Measurements from ENCODE around the gene CTNNA2.
"Not testable (repeated sequence)": the region's sequence is repeated elsewhere in the genome, so short reads cannot be mapped to it uniquely, and the experiment has no call there.

Gene CTNNA2

GRCh38 chr2:80126596-80127189 lies 613.8 kb downstream of the CTNNA2 start:
- Mint-ChIP-seq H3K36me3 (ENCODE audit: low read depth) (no peaks in the 10 kb centered on the region), H3K9me3 (peaks cover 16% of the 10 kb centered on the region), H3K4me3 (no peak overlapping the region), H3K4me1 (ENCODE audit: low read depth) (no peaks in the 10 kb centered on the region), H3K27me3 (no peaks in the 10 kb centered on the region), H3K27ac (no peak overlapping the region)
- no peak for DNase-seq

- no peak overlapping the region for H3K4me3 Mint-ChIP-seq
- no peaks in the 10 kb centered on the region for H3K4me1 Mint-ChIP-seq (ENCODE audit: low read depth)
- no peak for DNase-seq
- no peaks in the 10 kb centered on the region for H3K27me3 Mint-ChIP-seq
- no peaks in the 10 kb centered on the region for H3K36me3 Mint-ChIP-seq (ENCODE audit: low read depth)
- peaks cover 18% of the 10 kb centered on the region for H3K9me3 Mint-ChIP-seq
- H3K27ac Mint-ChIP-seq, result no peak overlapping the region
Measured at GRCh38 chr2:80128080-80128479, 615.2 kb downstream of the CTNNA2 start.

GRCh38 chr2:80132281-80132680 lies 619.4 kb downstream of the CTNNA2 start:
- Mint-ChIP-seq H3K4me3 (no peak overlapping the region), H3K9me3 (peaks cover 16% of the 10 kb centered on the region), H3K27ac (no peak overlapping the region), H3K36me3 (ENCODE audit: low read depth) (no peaks in the 10 kb centered on the region), H3K4me1 (ENCODE audit: low read depth) (no peaks in the 10 kb centered on the region), H3K27me3 (no peaks in the 10 kb centered on the region)
- DNase-seq, result no peak

- no peak for DNase-seq
- Mint-ChIP-seq H3K4me3 (no peak overlapping the region), H3K36me3 (ENCODE audit: low read depth) (no peaks in the 10 kb centered on the region), H3K27me3 (no peaks in the 10 kb centered on the region), H3K4me1 (ENCODE audit: low read depth) (no peaks in the 10 kb centered on the region), H3K27ac (no peak overlapping the region), H3K9me3 (peaks cover 14% of the 10 kb centered on the region)
Measured at GRCh38 chr2:80135001-80135400, 622.1 kb downstream of the CTNNA2 start.

- DNase-seq, result no peak
- Mint-ChIP-seq H3K4me1 (ENCODE audit: low read depth) (no peaks in the 10 kb centered on the region), H3K9me3 (peaks cover 11% of the 10 kb centered on the region), H3K27ac (no peak overlapping the region), H3K27me3 (no peaks in the 10 kb centered on the region), H3K4me3 (no peak overlapping the region), H3K36me3 (ENCODE audit: low read depth) (no peaks in the 10 kb centered on the region)
Measured at GRCh38 chr2:80136338-80136737, 623.5 kb downstream of the CTNNA2 start.

- H3K36me3 Mint-ChIP-seq (ENCODE audit: low read depth), result no peaks in the 10 kb centered on the region
- no peak overlapping the region for H3K27ac Mint-ChIP-seq
- DNase-seq, result no peak
- peaks cover 9% of the 10 kb centered on the region for H3K9me3 Mint-ChIP-seq
- no peaks in the 10 kb centered on the region for H3K4me1 Mint-ChIP-seq (ENCODE audit: low read depth)
- H3K4me3 Mint-ChIP-seq, result no peak overlapping the region
- no peaks in the 10 kb centered on the region for H3K27me3 Mint-ChIP-seq
Measured at GRCh38 chr2:80139001-80139400, 626.1 kb downstream of the CTNNA2 start.

- DNase-seq, result no peak
- H3K27me3 Mint-ChIP-seq, result no peaks in the 10 kb centered on the region
Measured at GRCh38 chr2:80141007-80141726, 628.3 kb downstream of the CTNNA2 start.

GRCh38 chr2:80145499-80145898 lies 632.6 kb downstream of the CTNNA2 start:
- H3K27ac Mint-ChIP-seq, result no peak overlapping the region
- H3K36me3 Mint-ChIP-seq (ENCODE audit: low read depth), result no peaks in the 10 kb centered on the region
- H3K27me3 Mint-ChIP-seq, result no peaks in the 10 kb centered on the region
- no peak overlapping the region for H3K4me3 Mint-ChIP-seq
- no peaks in the 10 kb centered on the region for H3K4me1 Mint-ChIP-seq (ENCODE audit: low read depth)
- peaks cover 3% of the 10 kb centered on the region for H3K9me3 Mint-ChIP-seq
- no peak for DNase-seq

More at GRCh38 chr2:80141007-80141726, 628.3 kb downstream of the CTNNA2 start:
- Mint-ChIP-seq H3K27ac (no peak overlapping the region), H3K9me3 (peaks cover 9% of the 10 kb centered on the region), H3K36me3 (ENCODE audit: low read depth) (no peaks in the 10 kb centered on the region), H3K4me3 (no peak overlapping the region), H3K4me1 (ENCODE audit: low read depth) (no peaks in the 10 kb centered on the region)

GRCh38 chr2:80146757-80147156 lies 633.9 kb downstream of the CTNNA2 start:
- not testable (repeated sequence) for H3K9me3 Mint-ChIP-seq; DNase-seq; H3K27me3 Mint-ChIP-seq; H3K4me1 Mint-ChIP-seq (ENCODE audit: low read depth); H3K27ac Mint-ChIP-seq; H3K4me3 Mint-ChIP-seq; H3K36me3 Mint-ChIP-seq (ENCODE audit: low read depth)

- no peaks in the 10 kb centered on the region for H3K27me3 Mint-ChIP-seq
- DNase-seq, result no peak
- H3K36me3 Mint-ChIP-seq (ENCODE audit: low read depth), result no peaks in the 10 kb centered on the region
- H3K4me1 Mint-ChIP-seq (ENCODE audit: low read depth), result no peaks in the 10 kb centered on the region
- peaks cover 3% of the 10 kb centered on the region for H3K9me3 Mint-ChIP-seq
- no peak overlapping the region for H3K27ac Mint-ChIP-seq
- no peak overlapping the region for H3K4me3 Mint-ChIP-seq
Measured at GRCh38 chr2:80147690-80148089, 634.8 kb downstream of the CTNNA2 start.

GRCh38 chr2:80148906-80149305 lies 636.1 kb downstream of the CTNNA2 start:
- Mint-ChIP-seq H3K9me3 (peaks cover 3% of the 10 kb centered on the region), H3K4me1 (ENCODE audit: low read depth) (no peaks in the 10 kb centered on the region), H3K27ac (no peak overlapping the region), H3K36me3 (ENCODE audit: low read depth) (no peaks in the 10 kb centered on the region), H3K27me3 (no peaks in the 10 kb centered on the region), H3K4me3 (no peak overlapping the region)
- DNase-seq, result no peak

- no peak for DNase-seq
- no peaks in the 10 kb centered on the region for H3K27me3 Mint-ChIP-seq
- H3K4me1 Mint-ChIP-seq (ENCODE audit: low read depth), result no peaks in the 10 kb centered on the region
- no peak overlapping the region for H3K27ac Mint-ChIP-seq
- H3K9me3 Mint-ChIP-seq, result peaks cover 3% of the 10 kb centered on the region
- H3K36me3 Mint-ChIP-seq (ENCODE audit: low read depth), result no peaks in the 10 kb centered on the region
- H3K4me3 Mint-ChIP-seq, result no peak overlapping the region
Measured at GRCh38 chr2:80149991-80150390, 637.1 kb downstream of the CTNNA2 start.

GRCh38 chr2:80151248-80151647 lies 638.4 kb downstream of the CTNNA2 start:
- Mint-ChIP-seq H3K4me1 (ENCODE audit: low read depth) (no peaks in the 10 kb centered on the region), H3K36me3 (ENCODE audit: low read depth) (no peaks in the 10 kb centered on the region), H3K27ac (no peak overlapping the region), H3K4me3 (no peak overlapping the region), H3K27me3 (no peaks in the 10 kb centered on the region), H3K9me3 (peaks cover 2% of the 10 kb centered on the region)
- DNase-seq, result no peak

- H3K4me1 Mint-ChIP-seq (ENCODE audit: low read depth), result no peaks in the 10 kb centered on the region
- H3K4me3 Mint-ChIP-seq, result no peak overlapping the region
- H3K9me3 Mint-ChIP-seq, result no peaks in the 10 kb centered on the region
- no peak overlapping the region for H3K27ac Mint-ChIP-seq
- DNase-seq, result no peak
- H3K36me3 Mint-ChIP-seq (ENCODE audit: low read depth), result no peaks in the 10 kb centered on the region
- H3K27me3 Mint-ChIP-seq, result no peaks in the 10 kb centered on the region
Measured at GRCh38 chr2:80151651-80152050, 638.8 kb downstream of the CTNNA2 start.

GRCh38 chr2:80153151-80153550 lies 640.3 kb downstream of the CTNNA2 start:
- Mint-ChIP-seq H3K27ac (no peak overlapping the region), H3K36me3 (ENCODE audit: low read depth) (no peaks in the 10 kb centered on the region), H3K27me3 (no peaks in the 10 kb centered on the region), H3K4me3 (no peak overlapping the region), H3K9me3 (peaks cover 5% of the 10 kb centered on the region), H3K4me1 (ENCODE audit: low read depth) (no peaks in the 10 kb centered on the region)
- DNase-seq, result no peak
